Glutamatergic neuron (in vitro differentiated cells): ENCODE measurements around the gene FAT2. TPM values are rescaled to one million over a fixed set of nuclear protein-coding genes. Genes with fewer than 3 reads are reported as not detected.
A peak's percentile ranks its signal among the peaks of the same experiment; 100 is the strongest.

ENCODE experiments used
- DNase-seq: peaks from one replicate; pipeline ENCODE4 v3.0.0; 2022
- H3K27ac Mint-ChIP-seq: one replicate; pipeline ENCODE4 v1.8.0; 2020; ENCODE audit warnings: mild to moderate bottlenecking, mixed read lengths, inconsistent platforms; ENCODE audit not compliant: unreplicated experiment
- H3K27me3 Mint-ChIP-seq: one replicate; pipeline ENCODE4 v1.8.0; 2020; ENCODE audit warnings: mild to moderate bottlenecking, moderate library complexity, mixed read lengths, inconsistent platforms; ENCODE audit not compliant: unreplicated experiment
- H3K36me3 Mint-ChIP-seq: one replicate; pipeline ENCODE4 v1.8.0; 2020; ENCODE audit warnings: mild to moderate bottlenecking, mixed read lengths, inconsistent platforms; ENCODE audit not compliant: unreplicated experiment
- H3K4me1 Mint-ChIP-seq: one replicate; pipeline ENCODE4 v1.8.0; 2020; ENCODE audit warnings: mild to moderate bottlenecking, low read depth, mixed read lengths, inconsistent platforms; ENCODE audit not compliant: unreplicated experiment
- H3K4me3 Mint-ChIP-seq: one replicate; pipeline ENCODE4 v1.8.0; 2020; ENCODE audit warnings: mild to moderate bottlenecking, mixed read lengths, inconsistent platforms; ENCODE audit not compliant: unreplicated experiment
- H3K9me3 Mint-ChIP-seq: one replicate; pipeline ENCODE4 v1.8.0; 2020; ENCODE audit warnings: mild to moderate bottlenecking, moderate library complexity, mixed read lengths, inconsistent platforms; ENCODE audit not compliant: unreplicated experiment
- CTCF ChIP-seq: fragments of 200-600 bp; sonication (generic); IDR thresholded peaks from one replicate; pipeline ENCODE4 v1.5.0; 2021; ENCODE audit not compliant: partially characterized antibody, unreplicated experiment
- total RNA-seq: library from RNA; stranded (reverse); fragmentation: NEBNext Ultra II Directional; extraction: Animal tissue kit (Norgen Biotek cat#: 25700); gene quantifications from one replicate; pipeline ENCODE4 v1.2.1, GENCODE V29; 2021; ENCODE audit not compliant: unreplicated experiment

The FAT2 gene
- total RNA-seq, 1 donor from 2014 or later: 0.02 TPM

- H3K4me3 Mint-ChIP-seq: no peak overlapping the region
- no peak for TF ChIP-seq CTCF
- H3K4me1 Mint-ChIP-seq: peaks cover 3% of the 10 kb centered on the region
- H3K36me3 Mint-ChIP-seq: no peaks in the 10 kb centered on the region
- no peak for DNase-seq
- H3K9me3 Mint-ChIP-seq: peaks cover 5% of the 10 kb centered on the region
- peaks cover 6% of the 10 kb centered on the region for H3K27me3 Mint-ChIP-seq
- no peak overlapping the region for H3K27ac Mint-ChIP-seq
These were observed 23.1 kb downstream of the FAT2 start for GRCh38 chr5:151568036-151568435.

DNA sequence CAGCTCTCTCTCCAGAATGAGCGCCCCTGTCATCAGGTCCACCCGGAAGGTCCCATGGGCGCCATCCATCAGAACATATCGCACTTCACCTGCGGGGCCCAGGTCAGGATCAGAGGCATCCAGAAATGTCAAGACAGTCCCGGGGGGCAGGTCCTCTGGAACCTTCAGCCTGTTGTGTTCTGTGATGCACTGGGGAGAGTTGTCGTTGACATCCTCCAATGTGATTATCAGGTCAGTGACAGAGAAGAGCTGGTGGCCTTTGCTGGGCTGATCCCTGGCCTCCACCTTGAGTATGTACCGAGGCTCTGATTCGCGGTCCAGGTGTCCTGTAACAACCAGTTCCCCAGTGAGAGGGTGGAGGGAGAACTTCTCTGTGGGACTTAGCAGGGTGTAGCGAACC is 25.2 kb downstream of the FAT2 start:
- Mint-ChIP-seq H3K27ac (no peak overlapping the region), H3K4me3 (no peak overlapping the region), H3K36me3 (no peaks in the 10 kb centered on the region), H3K27me3 (no peaks in the 10 kb centered on the region), H3K4me1 (peaks cover 3% of the 10 kb centered on the region), H3K9me3 (peaks cover 1% of the 10 kb centered on the region)
- no peak for DNase-seq
- no peak for TF ChIP-seq CTCF

GRCh38 chr5:151562019-151562707 is 29.0 kb downstream of the FAT2 start:
- Mint-ChIP-seq H3K27me3 (no peaks in the 10 kb centered on the region), H3K27ac (peak overlapping the region; percentile 23)
- DNase-seq: no peak

DNA sequence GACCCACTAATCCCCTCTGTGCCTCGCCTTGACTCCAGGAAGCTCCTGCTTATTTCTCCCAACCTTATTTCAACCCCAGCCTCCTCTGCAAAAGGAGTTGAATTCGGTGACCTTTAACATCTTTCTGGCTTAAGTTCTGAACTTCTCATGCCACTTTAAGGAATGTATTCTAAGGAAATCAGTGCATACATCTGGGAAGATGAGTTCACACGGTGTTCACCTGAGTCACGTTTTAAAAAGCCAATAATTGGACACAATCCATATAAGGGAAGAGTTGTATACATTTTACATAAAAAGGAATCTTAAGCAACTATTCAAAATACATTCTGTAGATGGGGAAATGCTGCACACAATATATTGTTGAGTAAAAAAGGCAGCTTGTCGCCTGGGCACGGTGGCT is 33.2 kb downstream of the FAT2 start:
- Mint-ChIP-seq H3K4me1 (no peaks in the 10 kb centered on the region), H3K9me3 (no peaks in the 10 kb centered on the region), H3K27me3 (no peaks in the 10 kb centered on the region), H3K36me3 (no peaks in the 10 kb centered on the region), H3K4me3 (no peak overlapping the region), H3K27ac (no peak overlapping the region)
- no peak for TF ChIP-seq CTCF
- DNase-seq: no peak

More at GRCh38 chr5:151562019-151562707, 29.0 kb downstream of the FAT2 start:
- no peak for TF ChIP-seq CTCF
- H3K4me3 Mint-ChIP-seq: no peak overlapping the region
- no peaks in the 10 kb centered on the region for H3K4me1 Mint-ChIP-seq
- no peaks in the 10 kb centered on the region for H3K36me3 Mint-ChIP-seq
- no peaks in the 10 kb centered on the region for H3K9me3 Mint-ChIP-seq

- no peak for TF ChIP-seq CTCF
- no peak overlapping the region for H3K4me3 Mint-ChIP-seq
- DNase-seq: no peak
- no peaks in the 10 kb centered on the region for H3K4me1 Mint-ChIP-seq
- no peaks in the 10 kb centered on the region for H3K36me3 Mint-ChIP-seq
- H3K9me3 Mint-ChIP-seq: peaks cover 2% of the 10 kb centered on the region
- no peaks in the 10 kb centered on the region for H3K27me3 Mint-ChIP-seq
- no peak overlapping the region for H3K27ac Mint-ChIP-seq
These were observed 33.7 kb downstream of the FAT2 start for GRCh38 chr5:151557466-151557865.
